Cardiac ventricle fibroblast (primary cell): Measurements from ENCODE around the gene BEGAIN. TPM values are rescaled to one million over a fixed set of nuclear protein-coding genes. Genes with fewer than 3 reads are reported as not detected.

Experiments used
- total RNA-seq: library from RNA; depleted of rRNA; stranded (reverse); fragments of >200 nt; gene quantifications from 2 replicates; pipeline ENCODE4 v1.2.3, GENCODE V29; 2015

BEGAIN gene, protein sequence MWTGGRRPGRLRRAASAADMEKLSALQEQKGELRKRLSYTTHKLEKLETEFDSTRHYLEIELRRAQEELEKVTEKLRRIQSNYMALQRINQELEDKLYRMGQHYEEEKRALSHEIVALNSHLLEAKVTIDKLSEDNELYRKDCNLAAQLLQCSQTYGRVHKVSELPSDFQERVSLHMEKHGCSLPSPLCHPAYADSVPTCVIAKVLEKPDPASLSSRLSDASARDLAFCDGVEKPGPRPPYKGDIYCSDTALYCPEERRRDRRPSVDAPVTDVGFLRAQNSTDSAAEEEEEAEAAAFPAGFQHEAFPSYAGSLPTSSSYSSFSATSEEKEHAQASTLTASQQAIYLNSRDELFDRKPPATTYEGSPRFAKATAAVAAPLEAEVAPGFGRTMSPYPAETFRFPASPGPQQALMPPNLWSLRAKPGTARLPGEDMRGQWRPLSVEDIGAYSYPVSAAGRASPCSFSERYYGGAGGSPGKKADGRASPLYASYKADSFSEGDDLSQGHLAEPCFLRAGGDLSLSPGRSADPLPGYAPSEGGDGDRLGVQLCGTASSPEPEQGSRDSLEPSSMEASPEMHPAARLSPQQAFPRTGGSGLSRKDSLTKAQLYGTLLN
- 0.69 and 1.8 TPM in 2 replicates for total RNA-seq

DNA sequence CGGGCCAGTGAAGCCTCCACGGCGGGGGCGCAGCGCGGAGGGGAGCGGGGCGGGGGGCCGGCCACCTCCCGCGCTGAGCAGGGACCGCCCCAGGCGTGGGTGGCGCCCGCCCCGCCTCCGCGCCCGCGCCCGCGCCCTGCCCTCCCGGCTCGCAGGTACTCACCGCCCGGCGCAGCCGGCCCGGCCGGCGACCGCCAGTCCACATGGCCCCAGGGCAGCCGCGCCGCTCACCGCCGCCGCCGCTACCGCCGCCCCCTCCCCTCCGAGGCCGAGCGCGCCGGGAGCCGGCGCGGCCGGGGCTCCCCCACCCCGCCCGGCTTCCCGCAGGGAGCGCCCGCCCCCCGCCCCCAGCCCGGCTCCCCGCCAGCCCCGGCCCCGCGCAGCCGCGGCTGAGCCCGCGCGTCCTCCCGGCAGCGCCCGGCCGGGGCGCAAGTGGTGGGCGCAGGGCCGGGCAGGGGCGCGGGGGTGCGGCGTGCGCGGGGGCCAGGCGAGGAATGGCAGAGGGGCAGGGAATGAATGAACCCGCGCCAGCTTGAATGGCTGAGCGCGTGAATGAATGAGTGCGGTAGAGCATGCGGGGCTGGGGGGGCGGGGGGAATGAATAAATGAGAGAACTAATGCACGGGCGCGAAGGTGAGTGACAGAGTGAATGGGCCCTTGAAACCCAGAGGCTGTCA is at the start of gene BEGAIN:
Gene BEGAIN (minus strand): TSS at position 332 of the 677 bp plus-strand sequence. CDS start 127 bp downstream, at position 205.

Other genes with a start within 250 kb of the BEGAIN start
- gene WDR25, start 210.9 kb downstream of the BEGAIN start, total RNA-seq, result 8.5 and 9.7 TPM in 2 replicates
- 0.19 and 0.59 TPM in 2 replicates for gene DLK1, start 139.5 kb upstream of the BEGAIN start, total RNA-seq
- 35.4 and 39.1 TPM in 2 replicates for gene MEG3, start 238.7 kb upstream of the BEGAIN start, total RNA-seq